ENCODE results near the gene CHKB.

DNA sequence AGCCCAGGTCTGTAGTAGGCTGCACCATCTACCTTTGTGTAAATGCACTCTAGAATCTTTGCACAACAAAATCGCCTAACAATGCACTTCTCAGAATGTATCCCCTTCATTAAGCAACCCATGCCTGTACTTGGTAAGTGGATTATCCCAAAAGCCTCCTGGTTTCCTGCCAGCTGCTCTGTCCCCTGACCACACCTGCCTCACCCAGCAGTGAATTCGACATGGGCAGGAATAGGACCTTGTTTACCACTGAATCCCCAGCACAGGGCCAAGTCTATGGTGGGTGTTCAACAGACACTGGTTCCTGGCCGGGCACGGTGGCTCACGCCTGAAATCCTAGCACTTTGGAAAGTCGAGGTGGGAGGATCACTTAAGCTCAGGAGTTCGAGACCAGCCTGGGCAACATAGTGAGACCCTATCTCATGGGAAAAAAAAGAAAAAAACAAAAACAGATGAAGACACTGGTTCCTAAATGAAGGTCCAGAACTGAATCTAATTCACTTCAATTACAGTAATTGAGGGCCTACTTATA lies 14.9 kb downstream of the CHKB start:
- TF ChIP-seq, protein P1, sequence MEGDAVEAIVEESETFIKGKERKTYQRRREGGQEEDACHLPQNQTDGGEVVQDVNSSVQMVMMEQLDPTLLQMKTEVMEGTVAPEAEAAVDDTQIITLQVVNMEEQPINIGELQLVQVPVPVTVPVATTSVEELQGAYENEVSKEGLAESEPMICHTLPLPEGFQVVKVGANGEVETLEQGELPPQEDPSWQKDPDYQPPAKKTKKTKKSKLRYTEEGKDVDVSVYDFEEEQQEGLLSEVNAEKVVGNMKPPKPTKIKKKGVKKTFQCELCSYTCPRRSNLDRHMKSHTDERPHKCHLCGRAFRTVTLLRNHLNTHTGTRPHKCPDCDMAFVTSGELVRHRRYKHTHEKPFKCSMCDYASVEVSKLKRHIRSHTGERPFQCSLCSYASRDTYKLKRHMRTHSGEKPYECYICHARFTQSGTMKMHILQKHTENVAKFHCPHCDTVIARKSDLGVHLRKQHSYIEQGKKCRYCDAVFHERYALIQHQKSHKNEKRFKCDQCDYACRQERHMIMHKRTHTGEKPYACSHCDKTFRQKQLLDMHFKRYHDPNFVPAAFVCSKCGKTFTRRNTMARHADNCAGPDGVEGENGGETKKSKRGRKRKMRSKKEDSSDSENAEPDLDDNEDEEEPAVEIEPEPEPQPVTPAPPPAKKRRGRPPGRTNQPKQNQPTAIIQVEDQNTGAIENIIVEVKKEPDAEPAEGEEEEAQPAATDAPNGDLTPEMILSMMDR (conservative IDR thresholded peaks at IDR 0.05 in 1 of 2, IDR thresholded peaks at IDR 0.05 in 1 of 2; ENCODE audit: low read depth in 1 of 2, low read length in 2 of 2), result no peak
- TF ChIP-seq EZH2 (IDR thresholded peaks at IDR 0.05; ENCODE audit: low read length, missing control alignments), result no peak

Data from fibroblast of lung (primary cell).